ENCODE results near the gene MKKS. TPM values are rescaled to one million over a fixed set of nuclear protein-coding genes. Genes with fewer than 3 reads are reported as not detected.

MKKS gene
- total RNA-seq: 10.0 and 10.7 TPM in 2 replicates

DNA sequence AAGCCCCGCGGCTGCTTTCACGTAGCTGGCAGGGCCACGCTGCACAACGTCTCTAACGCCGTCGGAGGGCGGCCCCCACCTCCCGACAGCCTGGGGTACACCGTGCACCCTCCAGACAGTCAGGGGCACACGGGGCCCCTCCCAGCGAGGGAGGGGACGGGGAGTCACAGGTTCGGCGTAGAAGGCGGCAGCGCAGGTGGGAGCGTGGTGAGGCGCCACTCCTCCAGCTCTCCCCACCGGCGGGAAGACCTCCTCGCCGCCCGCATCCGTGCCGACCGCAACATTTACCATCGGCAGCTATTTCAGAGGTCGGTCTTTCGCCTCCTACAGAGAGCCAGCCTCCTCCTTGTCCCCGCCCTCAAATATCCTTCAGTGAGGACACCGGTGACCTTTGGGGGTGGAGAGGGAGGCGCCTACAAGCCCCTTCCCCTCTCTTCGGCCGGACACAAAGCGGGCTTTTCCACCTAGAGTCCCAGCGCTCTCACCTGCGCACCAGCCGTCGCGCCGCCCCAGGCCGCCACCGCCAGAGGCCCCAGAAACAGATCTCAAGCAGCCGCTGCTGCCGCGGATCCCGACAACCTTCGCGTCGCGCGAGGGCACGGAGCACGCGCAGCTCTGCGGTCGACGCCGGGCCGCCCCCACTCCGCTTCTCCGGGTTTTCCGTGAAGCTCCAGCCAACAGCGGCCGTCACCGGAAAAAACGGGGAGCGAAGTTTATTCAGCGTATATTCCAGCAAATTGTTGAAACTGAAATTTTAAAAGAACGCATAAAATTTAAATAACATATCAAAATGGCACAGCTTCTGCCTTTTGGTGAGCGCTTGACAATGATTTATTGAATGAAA, at the start of gene MKKS:
TSS of gene MKKS (minus strand) at position 600 of the 844 bp plus-strand sequence. CDS start 20,708 bp downstream, outside the sequence.
- intact Hi-C loops (cut with micrococcal nuclease): loop anchor here (1.0 to 5.0 kb wide), 6 partner anchors 68 to 397 kb away; no protein-coding TSS in a partner anchor

DNA sequence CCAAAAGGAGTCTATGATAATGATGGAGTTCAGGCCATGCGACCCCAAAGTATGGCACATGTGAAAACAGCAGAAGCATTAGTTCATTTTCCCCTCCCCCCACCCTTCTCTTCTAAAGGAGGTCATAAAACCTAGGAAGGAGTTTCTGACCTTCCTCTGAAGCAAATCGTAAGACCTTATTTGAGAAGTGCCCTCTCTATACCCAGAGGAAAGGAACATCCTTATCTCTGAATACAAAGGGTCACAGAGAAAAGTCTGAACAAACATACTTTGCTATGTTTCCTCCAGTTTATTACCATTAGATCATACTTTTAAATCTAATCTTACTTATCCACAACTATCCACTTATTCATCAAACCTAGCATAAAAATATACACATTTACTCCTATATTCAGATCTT, 49.7 kb upstream of the MKKS start:
- intact Hi-C loops (cut with micrococcal nuclease): no loop called here

DNA sequence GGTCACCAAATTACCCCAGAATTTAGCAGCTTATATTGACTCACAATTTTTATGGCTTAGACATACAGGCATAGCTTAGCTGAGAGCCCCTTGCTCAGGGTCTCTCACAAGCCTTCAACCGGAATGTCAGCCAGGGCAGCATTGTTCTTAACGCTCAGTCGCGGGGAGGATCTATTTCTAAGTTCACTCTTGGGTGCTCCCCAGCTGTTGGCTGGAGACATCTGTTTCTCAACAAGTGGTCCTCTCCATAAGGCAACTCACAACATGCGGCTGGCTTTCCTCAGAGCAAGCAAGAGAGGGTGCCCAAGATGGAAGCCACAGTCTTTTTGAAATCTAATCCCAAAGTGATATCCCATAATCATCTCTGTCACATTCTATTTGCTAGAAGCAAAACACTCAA, 47.7 kb upstream of the MKKS start:
- intact Hi-C loops (cut with micrococcal nuclease): no loop called here

GRCh38 chr20:10478930-10479329, 44.9 kb upstream of the MKKS start:
- intact Hi-C loops (cut with micrococcal nuclease): no loop called here

- intact Hi-C loops (cut with micrococcal nuclease): no loop called here
These were observed 44.2 kb upstream of the MKKS start for GRCh38 chr20:10478205-10478604.

DNA sequence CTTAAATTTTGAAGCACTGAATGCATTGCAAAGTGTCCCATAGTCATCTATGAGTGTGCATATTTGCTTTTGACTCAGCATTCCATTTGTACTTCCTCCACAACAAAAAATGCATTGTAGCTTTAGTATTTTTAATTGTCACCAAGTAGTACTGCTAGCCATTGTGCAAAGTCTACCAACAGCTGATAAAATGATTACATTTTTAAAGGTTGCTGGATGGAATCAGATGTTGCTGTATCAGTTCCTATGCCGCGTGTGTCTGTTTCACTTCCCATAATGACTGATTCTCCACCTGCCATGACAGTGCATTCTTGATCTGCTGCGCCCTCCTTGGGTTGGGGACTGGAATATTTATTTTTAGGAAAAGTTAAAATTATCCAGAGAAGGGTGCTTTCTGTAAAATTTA, 42.3 kb upstream of the MKKS start:
- intact Hi-C loops (cut with micrococcal nuclease): no loop called here

DNA sequence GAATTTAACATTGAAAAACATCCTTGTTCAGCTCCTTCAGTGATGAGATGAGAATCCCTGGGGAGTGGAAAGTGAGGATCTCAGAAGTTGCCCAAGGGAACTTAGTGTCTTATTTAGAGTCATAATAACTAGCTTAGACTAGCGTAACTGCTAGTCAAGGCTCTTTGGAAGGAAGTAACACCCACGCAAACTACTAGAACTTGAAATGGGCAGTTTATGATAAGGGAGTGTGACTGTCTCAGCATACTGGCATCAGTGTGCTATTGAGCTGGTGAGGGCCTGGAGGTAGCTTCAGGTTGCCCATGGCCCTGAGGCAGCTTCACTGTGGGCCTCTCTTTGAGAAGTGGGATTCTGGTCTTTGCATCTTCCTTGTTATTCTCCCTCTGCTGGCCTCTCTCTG, 41.2 kb upstream of the MKKS start:
- intact Hi-C loops (cut with micrococcal nuclease): no loop called here

DNA sequence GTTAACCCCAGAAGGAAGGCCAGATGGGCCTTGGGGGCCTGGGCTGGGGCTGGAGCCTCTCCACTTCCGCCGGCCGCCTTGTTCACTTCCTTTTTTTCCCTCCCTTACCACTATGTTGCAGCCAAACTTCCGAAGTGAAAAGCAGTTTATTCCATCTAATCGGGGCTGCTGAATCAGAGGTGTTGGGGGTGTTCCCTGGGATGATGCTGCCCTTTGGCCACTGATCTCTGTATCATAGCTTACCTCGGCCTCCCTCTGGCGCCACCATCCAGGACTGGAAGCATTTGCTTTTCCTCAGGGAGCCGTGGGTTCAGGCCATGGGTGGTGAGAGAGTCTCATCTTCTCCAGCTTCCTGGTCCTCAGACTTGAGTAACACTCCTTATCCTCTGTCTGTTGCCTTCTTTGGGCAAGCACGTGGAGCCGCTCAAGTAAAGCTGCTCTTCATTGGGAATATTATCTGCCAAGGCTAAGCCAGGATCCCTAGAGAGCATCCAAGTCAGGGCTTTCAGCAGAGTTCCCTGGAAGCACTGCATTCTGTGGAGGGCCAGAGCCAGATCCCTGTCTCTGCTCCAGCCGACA, 40.7 kb upstream of the MKKS start:
- intact Hi-C loops (cut with micrococcal nuclease): loop anchor here (5.0 kb wide), 1 partner anchor 1063 kb away; no protein-coding TSS in a partner anchor

DNA sequence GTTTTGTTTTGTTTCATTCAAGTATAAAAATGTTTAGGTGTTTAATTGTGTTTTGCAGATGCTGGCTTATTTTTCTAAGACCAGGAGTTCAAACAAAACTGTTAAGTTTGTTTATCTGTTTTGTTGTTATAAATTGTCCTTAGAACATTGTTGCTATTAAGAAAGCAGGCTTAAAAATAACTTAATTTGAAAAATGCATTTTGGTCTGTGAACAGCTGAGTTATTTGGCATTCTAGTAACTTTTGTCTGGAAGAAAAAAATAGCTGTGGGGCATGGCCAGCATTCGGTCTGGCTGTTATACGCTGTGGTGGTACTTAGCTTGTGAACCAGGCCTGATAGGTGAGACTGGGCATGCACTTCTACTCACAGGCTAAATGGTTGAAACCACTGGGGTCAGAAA, 38.8 kb upstream of the MKKS start:
- intact Hi-C loops (cut with micrococcal nuclease): loop anchor here (5.0 kb wide), 1 partner anchor 1064 kb away; no protein-coding TSS in a partner anchor

DNA sequence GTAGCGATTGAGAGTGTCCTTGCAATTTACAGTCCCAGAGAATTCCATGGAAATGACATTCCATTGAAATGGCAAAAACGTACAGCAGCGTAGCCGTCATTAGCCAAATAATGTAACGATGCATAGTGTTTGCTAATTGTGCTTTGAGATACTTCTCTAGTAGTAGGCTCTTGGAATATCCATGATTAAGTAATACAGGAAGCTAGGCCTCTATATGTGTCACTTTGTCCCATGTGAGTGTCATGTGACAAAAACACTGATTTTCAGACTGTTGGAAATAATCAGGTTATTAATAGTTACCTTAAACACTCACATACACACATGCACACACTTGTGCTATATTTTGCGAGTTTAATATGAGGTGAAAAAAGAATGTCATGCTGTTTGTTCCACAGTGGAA, 36.3 kb upstream of the MKKS start:
- intact Hi-C loops (cut with micrococcal nuclease): loop anchor here (5.0 kb wide), 1 partner anchor 1067 kb away; no protein-coding TSS in a partner anchor

DNA sequence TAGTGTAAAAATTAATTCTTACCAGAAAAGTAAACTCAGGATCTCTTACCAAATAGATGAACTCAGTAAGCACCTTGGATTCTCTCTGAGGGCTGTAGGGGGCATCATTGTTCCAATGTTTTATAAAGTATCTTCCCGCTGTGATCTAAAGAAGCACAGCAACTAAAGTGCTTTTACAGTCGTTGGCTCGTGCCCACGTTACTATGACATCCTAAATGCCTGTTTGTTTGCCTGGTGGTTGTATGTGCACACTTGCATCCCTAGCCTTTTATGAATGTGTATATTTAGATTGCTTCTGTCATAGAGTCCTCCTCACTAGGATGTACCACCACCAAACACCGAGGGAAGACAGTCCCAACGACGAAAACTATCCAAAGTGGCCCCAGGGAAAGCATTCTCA, 35.6 kb upstream of the MKKS start:
- intact Hi-C loops (cut with micrococcal nuclease): loop anchor here (1.0 kb wide), 1 partner anchor 67 kb away; no protein-coding TSS in a partner anchor

- intact Hi-C loops (cut with micrococcal nuclease): loop anchor here (1.0 kb wide), 1 partner anchor 67 kb away; no protein-coding TSS in a partner anchor
These were observed 35.0 kb upstream of the MKKS start for GRCh38 chr20:10469056-10469455.

DNA sequence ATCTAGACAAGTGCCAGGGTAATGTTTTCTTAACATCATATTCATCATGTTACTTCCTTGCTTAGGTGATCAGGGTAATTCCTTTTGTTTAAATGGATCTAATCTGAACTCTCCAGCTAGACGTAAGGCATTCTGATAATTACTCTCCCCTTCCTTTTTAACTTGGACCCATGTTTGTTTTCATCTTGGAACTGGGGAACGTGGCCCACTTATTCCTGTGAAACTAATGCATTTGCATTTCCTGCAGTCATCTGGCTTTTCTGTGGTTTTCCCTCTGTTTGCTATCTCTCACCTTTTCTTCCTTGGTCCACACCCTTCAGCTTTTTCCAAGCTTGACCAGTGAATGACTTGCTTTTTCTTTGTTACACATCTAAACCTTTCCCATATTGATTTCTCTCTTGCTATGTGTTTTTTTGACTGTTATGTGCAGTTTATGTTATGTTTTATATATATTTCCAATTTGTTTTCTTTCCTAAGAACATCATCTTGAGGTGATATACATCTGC, 34.4 kb upstream of the MKKS start:
- intact Hi-C loops (cut with micrococcal nuclease): no loop called here

- intact Hi-C loops (cut with micrococcal nuclease): no loop called here
These were observed 33.8 kb upstream of the MKKS start for GRCh38 chr20:10467681-10468339.

DNA sequence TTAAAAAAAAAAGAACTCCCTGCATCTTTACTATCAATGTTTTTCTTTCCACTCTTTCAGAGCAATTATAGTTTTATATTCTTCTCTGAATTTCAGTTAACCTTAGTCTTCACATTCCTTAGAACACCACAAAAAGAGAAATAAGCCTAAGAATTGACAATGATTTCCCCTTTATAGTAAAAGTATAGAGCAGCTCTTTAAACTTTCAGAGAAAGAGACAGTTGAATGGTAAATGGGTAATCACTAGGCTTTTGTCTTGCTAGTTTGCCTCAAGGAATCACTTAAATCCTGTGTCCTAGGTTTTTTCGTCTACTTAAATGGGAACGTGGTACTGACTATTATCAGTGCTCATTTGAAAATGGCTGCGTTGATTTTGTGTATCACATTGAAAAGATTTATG, 32.8 kb upstream of the MKKS start:
- intact Hi-C loops (cut with micrococcal nuclease): no loop called here

DNA sequence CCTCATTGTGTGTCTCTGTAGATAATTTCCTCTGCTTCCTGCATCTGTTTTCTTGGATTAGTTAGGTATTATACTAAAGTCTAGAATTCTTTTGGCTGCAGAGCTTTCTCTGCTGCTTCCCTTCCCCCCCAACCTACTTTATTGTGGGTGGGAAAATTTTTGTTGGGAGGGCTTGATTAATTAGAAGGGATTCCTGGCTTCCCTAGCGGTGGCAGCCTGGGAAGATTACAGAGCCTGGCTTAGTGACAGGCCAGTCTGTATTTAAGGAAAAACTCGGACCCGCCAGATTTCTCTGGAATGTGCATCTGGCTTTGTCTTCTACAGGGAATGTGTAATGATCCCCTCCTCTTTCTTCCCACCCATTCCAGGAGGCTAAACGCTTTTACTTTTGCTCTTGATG, 32.3 kb upstream of the MKKS start:
- intact Hi-C loops (cut with micrococcal nuclease): no loop called here

DNA sequence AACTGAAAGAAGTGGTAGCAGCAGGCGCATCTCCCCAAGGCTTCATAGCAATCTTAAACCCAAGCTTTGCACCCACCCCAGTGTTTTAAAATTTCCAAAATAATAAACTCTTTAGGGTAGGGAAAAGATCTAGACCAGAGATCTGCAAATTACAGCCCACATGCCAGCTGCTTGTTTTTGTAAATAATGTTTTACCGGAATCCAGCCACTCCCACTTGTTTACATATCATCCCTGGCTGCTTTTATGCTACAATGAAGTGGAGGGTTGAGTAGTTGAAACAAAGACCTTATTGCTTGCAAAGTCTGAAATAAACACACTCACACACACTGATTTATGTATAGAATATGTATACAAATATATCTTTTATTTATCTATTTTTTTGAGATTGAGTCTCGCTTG, 31.1 kb upstream of the MKKS start:
- intact Hi-C loops (cut with micrococcal nuclease): no loop called here

GRCh38 chr20:10463622-10464021, 29.6 kb upstream of the MKKS start:
- intact Hi-C loops (cut with micrococcal nuclease): no loop called here

- intact Hi-C loops (cut with micrococcal nuclease): no loop called here
These were observed 28.5 kb upstream of the MKKS start for GRCh38 chr20:10462516-10462915.

DNA sequence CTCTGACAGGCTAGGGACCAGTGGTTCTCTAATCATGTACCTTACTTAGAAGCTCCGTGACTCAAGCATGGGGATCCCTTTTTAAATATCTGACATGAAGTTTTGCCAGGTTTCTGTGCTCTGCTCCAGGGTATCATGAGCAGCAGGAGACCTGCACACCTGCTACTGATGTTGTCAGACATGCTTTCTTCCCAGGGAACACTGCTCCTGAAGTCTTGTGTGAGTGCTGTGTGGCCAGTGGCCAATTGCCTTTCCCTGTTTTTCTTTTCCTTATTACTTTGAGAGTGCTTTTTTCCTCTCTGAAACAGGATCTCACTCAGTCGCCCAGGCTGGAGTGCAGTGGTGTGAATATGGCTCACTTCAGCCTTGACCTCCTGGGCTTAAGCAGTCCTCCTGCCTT, 27.5 kb upstream of the MKKS start:
- intact Hi-C loops (cut with micrococcal nuclease): no loop called here

DNA sequence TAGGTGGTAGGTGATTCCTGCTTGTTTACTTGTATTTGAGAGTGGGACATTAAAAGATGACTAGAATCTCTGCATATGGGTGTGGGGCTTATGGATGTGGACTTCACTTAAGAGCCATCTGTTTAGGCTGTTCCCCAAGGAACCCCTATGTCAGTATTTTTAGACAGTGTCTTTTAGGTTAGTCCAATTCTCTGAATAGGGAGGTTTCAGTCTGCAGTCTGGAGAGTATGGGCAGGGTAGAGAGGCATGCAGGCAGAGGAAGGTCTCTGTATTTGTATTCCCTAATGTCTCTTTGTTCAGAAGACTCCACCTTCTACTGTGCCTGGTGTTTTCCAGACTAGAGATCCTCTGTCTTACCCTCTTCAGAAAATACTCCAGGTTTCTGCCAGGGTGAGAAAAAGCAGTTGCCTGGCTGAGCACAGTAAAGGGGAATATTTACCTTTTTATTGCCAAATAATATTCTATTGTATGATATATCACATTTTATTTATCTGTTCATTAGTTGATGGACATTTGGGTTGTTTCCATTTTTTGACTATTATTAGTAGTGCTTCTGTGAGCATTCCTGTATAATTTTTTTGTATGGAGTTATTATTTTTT, 20.2 kb upstream of the MKKS start:
- intact Hi-C loops (cut with micrococcal nuclease): no loop called here

All from T-helper 2 cell treated with Interferon-gamma antibody and Interleukin-4, amounts not matched to agents 100 ng/mL and 5 ng/mL, for 36 hours (primary cell).